ENCODE results near the gene BCL11A.

GRCh38 chr2:60526623-60527022 is 26.8 kb downstream of the BCL11A start:
- no peak for TF ChIP-seq CTCF (IDR thresholded peaks at IDR 0.05)
- TF ChIP-seq POLR2AphosphoS5 (IDR thresholded peaks at IDR 0.05), result no peak
- no peak for TF ChIP-seq POLR2A (IDR thresholded peaks at IDR 0.05)

Data from upper lobe of left lung (tissue), 4 donors.